ENCODE data around the gene CLDN1. TPM values are rescaled to one million over a fixed set of nuclear protein-coding genes. Genes with fewer than 3 reads are reported as not detected.

The CLDN1 gene
- total and polyA plus RNA-seq, 2 of the 4 experiments (the other 2 are of a cell fraction): 4.7 to 7.3 TPM

- H2BK20ac ChIP-seq (ENCODE audit: low read depth, low read length): no peak overlapping the region
- H4K20me1 ChIP-seq (ENCODE audit: insufficient read depth, low read length): no peaks in the 10 kb centered on the region
- H3K36me3 ChIP-seq (ENCODE audit: control insufficient read depth, insufficient read depth, low read length): no peaks in the 10 kb centered on the region
- H3K79me1 ChIP-seq (ENCODE audit: low read depth in 1 of 2, low read length in 2 of 2): no peaks in the 10 kb centered on the region
- H4K8ac ChIP-seq (ENCODE audit: low read depth in 2 of 2, low read length in 2 of 2): no peak overlapping the region
- H3K18ac ChIP-seq (ENCODE audit: low read depth, low read length): no peak overlapping the region
- no peak overlapping the region for H2BK15ac ChIP-seq (ENCODE audit: low read depth, low read length)
- no peak for DNase-seq
- intact Hi-C loops (cut with micrococcal nuclease) (no loop called here), dilution Hi-C loops (cut with HindIII; ENCODE audit: low sequenced_read_pairs, unreplicated experiment) (no loop called here), in situ Hi-C loops (cut with MboI; ENCODE audit: low sequenced_read_pairs) (no loop called here)
- BruUV-seq (replicated peaks): no TSS peak
- H3K14ac ChIP-seq (replicated peaks; ENCODE audit: low read depth, low read length): no peak overlapping the region
- no peak overlapping the region for H4K5ac ChIP-seq (ENCODE audit: low read depth, low read length)
- H2BK5ac ChIP-seq (ENCODE audit: low read depth, low read length, poor library complexity, severe bottlenecking): no peak overlapping the region
- H2AFZ ChIP-seq (replicated peaks; ENCODE audit: low read length, poor library complexity): no peak overlapping the region
- no peak overlapping the region for H3K4me2 ChIP-seq (ENCODE audit: low read depth, low read length)
- no peak for TF ChIP-seq MAZ (IDR thresholded peaks at IDR 0.05; ENCODE audit: borderline replicate concordance, low read depth, low read length)
- TF ChIP-seq CEBPB (IDR thresholded peaks at IDR 0.05; ENCODE audit: low read depth, low read length): no peak
- no peak for TF ChIP-seq BHLHE40 (IDR thresholded peaks at IDR 0.05; ENCODE audit: low read depth, low read length)
- TF ChIP-seq MAFK (IDR thresholded peaks at IDR 0.05; ENCODE audit: low read depth, low read length): no peak
- TF ChIP-seq CHD1 (IDR thresholded peaks at IDR 0.05; ENCODE audit: low read depth, low read length): no peak
- TF ChIP-seq NFE2L2 (IDR thresholded peaks at IDR 0.05; ENCODE audit: low read depth, low read length): no peak
- H3K4me1 ChIP-seq (ENCODE audit: control insufficient read depth, insufficient read depth, low read length): peaks cover 2% of the 10 kb centered on the region; the same call in 1 of the 2 replicates
- ChIA-PET POLR2A (ENCODE audit: unreplicated experiment) (no interaction called here), CTCF (no interaction called here)
- H3K27me3 ChIP-seq (ENCODE audit: control insufficient read depth, insufficient read depth, low read length): no peaks in the 10 kb centered on the region
- no peak overlapping the region for H2AK5ac ChIP-seq (ENCODE audit: low read depth, low read length)
- no peaks in the 10 kb centered on the region for H3K9me1 ChIP-seq (ENCODE audit: insufficient read depth, low read length)
- no peak overlapping the region for H3K27ac ChIP-seq (ENCODE audit: insufficient read depth, low read length)
- WGBS, 2 experiments (ENCODE audit: extremely low coverage in 2 of 2, insufficient read length in 1 of 2): no CpG with 5 or more reads among the region's 2 CpGs
- H3K4ac ChIP-seq (ENCODE audit: low read depth, low read length): no peak overlapping the region
- H3K56ac ChIP-seq (ENCODE audit: extremely low read depth, insufficient read depth, low read length): no peak overlapping the region
- H3K9me3 ChIP-seq (ENCODE audit: control insufficient read depth, insufficient read depth, low read length): no peaks in the 10 kb centered on the region
- H3K9ac ChIP-seq (ENCODE audit: low read depth, low read length): no peak overlapping the region
- H4K91ac ChIP-seq (ENCODE audit: insufficient read depth, low read depth, low read length): no peak overlapping the region
- H3K23ac ChIP-seq (ENCODE audit: low read depth, low read length): no peak overlapping the region
- ATAC-seq (ENCODE audit: low read depth): no peak
- no peak overlapping the region for H2BK120ac ChIP-seq (ENCODE audit: low read depth, low read length)
- H2AK9ac ChIP-seq (replicated peaks; ENCODE audit: low read depth, low read length, poor library complexity): no peak overlapping the region
- H3K4me3 ChIP-seq (ENCODE audit: insufficient read depth, low read depth, low read length): no peak overlapping the region
Observed at GRCh38 chr3:190360228-190360627, 38.0 kb upstream of the CLDN1 start.

Measured in IMR-90 (cell line).